ENCODE results near the gene TRIM24. TPM values are rescaled to one million over a fixed set of nuclear protein-coding genes. Genes with fewer than 3 reads are reported as not detected.

Gene TRIM24
- polyA plus RNA-seq, 3 donors = 3.5 to 8.9 (median 6.0) TPM

GRCh38 chr7:138472292-138473079 lies 12.4 kb downstream of the TRIM24 start:
- H3K79me2 ChIP-seq (ENCODE audit: insufficient read depth, low read length) = peaks cover 100% of the 10 kb centered on the region
- intact Hi-C loops (cut with micrococcal nuclease) = no loop called here
- H4K20me1 ChIP-seq (ENCODE audit: insufficient read depth, low read length) = peaks cover 96% of the 10 kb centered on the region
- peaks cover 0 to 2% of the 10 kb centered on the region in 2 donors for H3K36me3 ChIP-seq (replicated peaks in 1 of 2; ENCODE audit: control insufficient read depth in 1 of 2, insufficient read depth in 2 of 2, low read length in 2 of 2)
- no peak overlapping the region for H3K27ac ChIP-seq (ENCODE audit: low read depth in 1 of 2, low read length in 2 of 2)
- peaks cover 9% of the 10 kb centered on the region in 2 donors for H3K36me3 Mint-ChIP-seq
- H3K27me3 ChIP-seq (ENCODE audit: control insufficient read depth in 2 of 2, insufficient read depth in 2 of 2, low read length in 2 of 2) = no peaks in the 10 kb centered on the region
- no peaks in the 10 kb centered on the region for H3K9me3 ChIP-seq (replicated peaks in 1 of 2; ENCODE audit: control insufficient read depth in 1 of 2, insufficient read depth in 1 of 2, low read length in 2 of 2)
- H3K9ac ChIP-seq (ENCODE audit: insufficient read depth, low read length, poor library complexity, severe bottlenecking) = no peak overlapping the region
- peaks cover 0 to 2% (median 0%) of the 10 kb centered on the region in 3 donors for H3K27me3 Mint-ChIP-seq (ENCODE audit: low read depth in 3 of 3)
- TF ChIP-seq, protein P1, sequence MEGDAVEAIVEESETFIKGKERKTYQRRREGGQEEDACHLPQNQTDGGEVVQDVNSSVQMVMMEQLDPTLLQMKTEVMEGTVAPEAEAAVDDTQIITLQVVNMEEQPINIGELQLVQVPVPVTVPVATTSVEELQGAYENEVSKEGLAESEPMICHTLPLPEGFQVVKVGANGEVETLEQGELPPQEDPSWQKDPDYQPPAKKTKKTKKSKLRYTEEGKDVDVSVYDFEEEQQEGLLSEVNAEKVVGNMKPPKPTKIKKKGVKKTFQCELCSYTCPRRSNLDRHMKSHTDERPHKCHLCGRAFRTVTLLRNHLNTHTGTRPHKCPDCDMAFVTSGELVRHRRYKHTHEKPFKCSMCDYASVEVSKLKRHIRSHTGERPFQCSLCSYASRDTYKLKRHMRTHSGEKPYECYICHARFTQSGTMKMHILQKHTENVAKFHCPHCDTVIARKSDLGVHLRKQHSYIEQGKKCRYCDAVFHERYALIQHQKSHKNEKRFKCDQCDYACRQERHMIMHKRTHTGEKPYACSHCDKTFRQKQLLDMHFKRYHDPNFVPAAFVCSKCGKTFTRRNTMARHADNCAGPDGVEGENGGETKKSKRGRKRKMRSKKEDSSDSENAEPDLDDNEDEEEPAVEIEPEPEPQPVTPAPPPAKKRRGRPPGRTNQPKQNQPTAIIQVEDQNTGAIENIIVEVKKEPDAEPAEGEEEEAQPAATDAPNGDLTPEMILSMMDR (IDR thresholded peaks at IDR 0.05) = no peak
- H3K4me3 ChIP-seq (replicated peaks in 1 of 3; ENCODE audit: low read depth in 2 of 3, low read length in 3 of 3) = no peak overlapping the region
- no peak overlapping the region for H2AFZ ChIP-seq (ENCODE audit: insufficient read depth, low read depth, low read length, poor library complexity, severe bottlenecking)
- WGBS (ENCODE audit: insufficient coverage) = 94% methylated on average over 3 of the region's 7 CpGs
- peaks cover 0 to 2% (median 0%) of the 10 kb centered on the region in 7 donors for H3K9me3 Mint-ChIP-seq
- peaks cover 34% of the 10 kb centered on the region for H3K4me1 Mint-ChIP-seq
- no peak overlapping the region for H3K4me3 Mint-ChIP-seq
- no peaks in the 10 kb centered on the region for H3K4me1 ChIP-seq (ENCODE audit: control insufficient read depth in 1 of 2, insufficient read depth in 2 of 2, low read length in 2 of 2)
- no peak overlapping the region for H3K4me2 ChIP-seq (replicated peaks; ENCODE audit: extremely low read depth, low read length, poor library complexity, severe bottlenecking)
- no peak for DNase-seq
- H3K27ac Mint-ChIP-seq = peak overlapping the region in 2 of 7 donors; percentile 6 to 26

GRCh38 chr7:138475377-138475776 lies 15.3 kb downstream of the TRIM24 start:
- Mint-ChIP-seq H3K4me1 (peaks cover 38% of the 10 kb centered on the region), H3K36me3 (peaks cover 0 to 4% of the 10 kb centered on the region in 2 donors), H3K4me3 (no peak overlapping the region), H3K27me3 (ENCODE audit: low read depth in 3 of 3) (peaks cover 0 to 2% (median 0%) of the 10 kb centered on the region in 3 donors), H3K27ac (peak overlapping the region in 1 of 7 donors; percentile 2), H3K9me3 (peaks cover 0 to 2% (median 0%) of the 10 kb centered on the region in 7 donors)
- no peak overlapping the region for H3K4me3 ChIP-seq (replicated peaks in 1 of 3; ENCODE audit: low read depth in 2 of 3, low read length in 3 of 3)
- no peaks in the 10 kb centered on the region for H3K9me3 ChIP-seq (replicated peaks in 1 of 2; ENCODE audit: control insufficient read depth in 1 of 2, insufficient read depth in 1 of 2, low read length in 2 of 2)
- no peak overlapping the region for H3K9ac ChIP-seq (ENCODE audit: insufficient read depth, low read length, poor library complexity, severe bottlenecking)
- no peaks in the 10 kb centered on the region for H3K27me3 ChIP-seq (ENCODE audit: control insufficient read depth in 2 of 2, insufficient read depth in 2 of 2, low read length in 2 of 2)
- H3K36me3 ChIP-seq (replicated peaks in 1 of 2; ENCODE audit: control insufficient read depth in 1 of 2, insufficient read depth in 2 of 2, low read length in 2 of 2) = no peaks in the 10 kb centered on the region
- WGBS (ENCODE audit: insufficient coverage) = 100% methylated on average over 3 of the region's 5 CpGs
- no peak for DNase-seq
- H2AFZ ChIP-seq (ENCODE audit: insufficient read depth, low read depth, low read length, poor library complexity, severe bottlenecking) = no peak overlapping the region
- H4K20me1 ChIP-seq (ENCODE audit: insufficient read depth, low read length) = peaks cover 97% of the 10 kb centered on the region
- H3K79me2 ChIP-seq (ENCODE audit: insufficient read depth, low read length) = peaks cover 100% of the 10 kb centered on the region
- intact Hi-C loops (cut with micrococcal nuclease) = no loop called here
- peak overlapping the region in 1 of 2 donors; percentile 26 for H3K27ac ChIP-seq (ENCODE audit: low read depth in 1 of 2, low read length in 2 of 2)
- peaks cover 7 to 14% of the 10 kb centered on the region in 2 donors for H3K4me1 ChIP-seq (ENCODE audit: control insufficient read depth in 1 of 2, insufficient read depth in 2 of 2, low read length in 2 of 2)
- TF ChIP-seq, protein P1 (IDR thresholded peaks at IDR 0.05) = no peak
- H3K4me2 ChIP-seq (replicated peaks; ENCODE audit: extremely low read depth, low read length, poor library complexity, severe bottlenecking) = no peak overlapping the region

Data from CD14-positive monocyte (primary cell).